Prostate gland (tissue), 2 donors: ENCODE results near the gene WDR93. TPM values are rescaled to one million over a fixed set of nuclear protein-coding genes. Genes with fewer than 3 reads are reported as not detected.

Experiments used
- DNase-seq: peaks from one replicate; pipeline ENCODE4 v3.0.0-alpha.2; 2019; ENCODE audit warnings: low spot score
- H3K27ac ChIP-seq, 2 donors: fragments of 200-600 bp; sonication (generic); 2 replicates each; pipeline ENCODE4 v1.5.1; 2017 to 2019
- H3K27me3 ChIP-seq: fragments of 200-600 bp; sonication (generic); replicated peaks from 2 replicates; pipeline ENCODE4 v1.5.1; 2019; ENCODE audit not compliant: insufficient read depth
- H3K36me3 ChIP-seq, 2 donors: fragments of 200-600 bp; sonication (generic); 1 replicate in 1 of 2; 2 replicates in 1 of 2; pipeline versions ENCODE4 v1.5.1 to v1.8.1; 2017 to 2019
- H3K4me1 ChIP-seq: fragments of 200-600 bp; sonication (generic); replicated peaks from 2 replicates; pipeline ENCODE4 v1.5.1; 2019
- H3K4me3 ChIP-seq, 2 donors: fragments of 200-600 bp; sonication (generic); 2 replicates each; pipeline ENCODE4 v1.5.1; 2017 to 2019
- H3K9me3 ChIP-seq: fragments of 200-600 bp; sonication (generic); 2 replicates; pipeline ENCODE4 v1.5.1; 2017
- CTCF ChIP-seq, 4 experiments: fragments of 200-600 bp in 2 of 4; fragments of 450-650 bp in 2 of 4; sonication (generic) in 2 of 4; IDR thresholded peaks; 1 replicate in 3 of 4; 2 replicates in 1 of 4; pipeline ENCODE4 v1.5.1; 2016 to 2019; ENCODE audit warnings: antibody characterized with exemption in 4 of 4, mild to moderate bottlenecking in 2 of 4, moderate library complexity in 2 of 4
- POLR2A ChIP-seq: fragments of 450-650 bp; IDR thresholded peaks from one replicate; pipeline ENCODE4 v1.6.1; 2016; ENCODE audit warnings: antibody characterized with exemption, mild to moderate bottlenecking
- POLR2AphosphoS5 ChIP-seq: sonication (generic); formaldehyde crosslinking; IDR thresholded peaks from one replicate; pipeline ENCODE4 v1.6.1; 2017; ENCODE audit warnings: antibody characterized with exemption
- WGBS: methylation state at CpG from one replicate; pipeline ENCODE4 v1.1.5; 2018; 5-methylcytosine and 5-hydroxymethylcytosine counted together
- intact Hi-C: fragments of 100-400 bp; cut with DNase I; formaldehyde crosslinking; loops from one replicate; pipeline ENCODE4 v1.14.2; 2022
- total RNA-seq, 2 donors: library from RNA; depleted of rRNA; stranded (reverse); fragments of >200 nt; gene quantifications; one replicate each; pipeline ENCODE4 v1.1.0, GENCODE V29; 2016

The WDR93 gene
- total RNA-seq, 2 donors from 2014 or later, result 0.18 to 3.0 TPM

GRCh38 chr15:89731275-89731674 is 40.7 kb downstream of the WDR93 start:
- no peak for DNase-seq
- Histone ChIP-seq H3K27me3 (no peaks in the 10 kb centered on the region), H3K9me3 (no peaks in the 10 kb centered on the region), H3K27ac (no peak overlapping the region), H3K36me3 (no peaks in the 10 kb centered on the region), H3K4me3 (no peak overlapping the region), H3K4me1 (no peaks in the 10 kb centered on the region)
- WGBS, result 88% methylated on average over 5 of the region's 5 CpGs
- no peak for TF ChIP-seq CTCF (IDR thresholded peaks at IDR 0.05)
- no peak for TF ChIP-seq POLR2A
- TF ChIP-seq POLR2AphosphoS5, result no peak
- intact Hi-C loops, result no loop called here

- Histone ChIP-seq H3K36me3 (no peaks in the 10 kb centered on the region), H3K4me3 (no peak overlapping the region), H3K27me3 (no peaks in the 10 kb centered on the region), H3K9me3 (no peaks in the 10 kb centered on the region), H3K4me1 (no peaks in the 10 kb centered on the region), H3K27ac (no peak overlapping the region)
- DNase-seq, result no peak
- TF ChIP-seq CTCF (IDR thresholded peaks at IDR 0.05) (no peak), POLR2A (no peak), POLR2AphosphoS5 (no peak)
- intact Hi-C loops, result no loop called here
- 57% methylated on average over 8 of the region's 8 CpGs for WGBS
Observed at GRCh38 chr15:89732451-89733172, 42.0 kb downstream of the WDR93 start.

GRCh38 chr15:89735773-89736172 is 45.2 kb downstream of the WDR93 start:
- Histone ChIP-seq H3K4me3 (no peak overlapping the region), H3K36me3 (no peaks in the 10 kb centered on the region), H3K27ac (no peak overlapping the region), H3K9me3 (no peaks in the 10 kb centered on the region), H3K27me3 (no peaks in the 10 kb centered on the region), H3K4me1 (no peaks in the 10 kb centered on the region)
- intact Hi-C loops, result no loop called here
- WGBS, result 64% methylated on average over 4 of the region's 4 CpGs
- TF ChIP-seq POLR2A (no peak), CTCF (IDR thresholded peaks at IDR 0.05) (no peak), POLR2AphosphoS5 (no peak)
- no peak for DNase-seq

GRCh38 chr15:89740137-89740536 is 49.5 kb downstream of the WDR93 start:
- H3K4me3 ChIP-seq, result no peak overlapping the region
- WGBS, result 7% methylated on average over 8 of the region's 8 CpGs
- no peaks in the 10 kb centered on the region for H3K9me3 ChIP-seq
- no peaks in the 10 kb centered on the region for H3K36me3 ChIP-seq
- peak overlapping the region; percentile 15 to 57 for H3K27ac ChIP-seq
- intact Hi-C loops, result loop anchor here (10.0 kb wide), 1 partner anchor 95 kb away; no protein-coding TSS in a partner anchor
- H3K4me1 ChIP-seq, result no peaks in the 10 kb centered on the region
- H3K27me3 ChIP-seq, result no peaks in the 10 kb centered on the region
- TF ChIP-seq POLR2A (no peak), POLR2AphosphoS5 (peak; percentile 57), CTCF (IDR thresholded peaks at IDR 0.05) (peak; percentile 84 to 93 (median 90))
- peak; percentile 75 for DNase-seq

- intact Hi-C loops, result loop anchor here (10.0 kb wide), 1 partner anchor 98 kb away; no protein-coding TSS in a partner anchor
- peaks cover 6% of the 10 kb centered on the region for H3K4me1 ChIP-seq
- H3K4me3 ChIP-seq, result no peak overlapping the region
- H3K27me3 ChIP-seq, result no peaks in the 10 kb centered on the region
- WGBS, result 86% methylated on average over 8 of the region's 8 CpGs
- no peak overlapping the region for H3K27ac ChIP-seq
- H3K36me3 ChIP-seq, result no peaks in the 10 kb centered on the region
- DNase-seq, result no peak
- no peak for TF ChIP-seq POLR2AphosphoS5
- TF ChIP-seq POLR2A, result no peak
- TF ChIP-seq CTCF (IDR thresholded peaks at IDR 0.05), result no peak
- no peaks in the 10 kb centered on the region for H3K9me3 ChIP-seq
Observed at GRCh38 chr15:89743011-89743410, 52.4 kb downstream of the WDR93 start.
